Measurements from ENCODE around the gene RELN. TPM values are rescaled to one million over a fixed set of nuclear protein-coding genes. Genes with fewer than 3 reads are reported as not detected.

The RELN gene
- total and polyA plus RNA-seq, 9 of the 15 experiments (the other 6 are each of a cell fraction or from before 2014, with no cell fraction given), result 12.9 to 43.2 (median 18.1) TPM

- TF ChIP-seq ZNF395 (CRISPR knock-in tag; IDR thresholded peaks at IDR 0.05), result no peak
- no peak for TF ChIP-seq EP300 (IDR thresholded peaks at IDR 0.05; ENCODE audit: low read length)
Observed at GRCh38 chr7:103533761-103534160, 455.7 kb downstream of the RELN start (continued).

- FAIRE-seq, result no peak
- no TSS peak for BruUV-seq (replicated peaks)
- no peaks in the 10 kb centered on the region; a peak in 1 of 5 replicates for H3K27me3 ChIP-seq (ENCODE audit: control insufficient read depth in 2 of 2, insufficient read depth in 2 of 2, low read length in 2 of 2)
- H3K79me2 ChIP-seq (ENCODE audit: control insufficient read depth, insufficient read depth, low read length), result no peaks in the 10 kb centered on the region
- intact Hi-C loops (cut with micrococcal nuclease) (no loop called here), in situ Hi-C loops (cut with MboI) (no loop called here)
- H3K9ac ChIP-seq (ENCODE audit: insufficient read depth in 1 of 2, low read depth in 2 of 2, low read length in 2 of 2), result no peak overlapping the region
- H2AFZ ChIP-seq (ENCODE audit: low read depth, low read length), result no peak overlapping the region
- H3K9me1 ChIP-seq (ENCODE audit: control insufficient read depth, insufficient read depth, low read length), result no peaks in the 10 kb centered on the region
- no peak overlapping the region for H3K4me3 ChIP-seq
- TF ChIP-seq EZH2 (IDR thresholded peaks at IDR 0.05; ENCODE audit: borderline replicate concordance, low read depth, low read length), result no peak
- TF ChIP-seq ZNF444 (CRISPR knock-in tag; IDR thresholded peaks at IDR 0.05), result no peak
- TF ChIP-seq PKNOX1 (IDR thresholded peaks at IDR 0.05), result no peak
- TF ChIP-seq FOXA3 (CRISPR knock-in tag; conservative IDR thresholded peaks at IDR 0.05 in 1 of 2, IDR thresholded peaks at IDR 0.05 in 1 of 2), result no peak
- TF ChIP-seq NFE2L1 (tag; IDR thresholded peaks at IDR 0.05; ENCODE audit: borderline replicate concordance, low read depth), result no peak
- no peak for TF ChIP-seq CSDE1 (IDR thresholded peaks at IDR 0.05)
- no peak for TF ChIP-seq KLF6 (CRISPR knock-in tag; IDR thresholded peaks at IDR 0.05; ENCODE audit: borderline replicate concordance)
- no peak for TF ChIP-seq SRF (CRISPR knock-in tag; IDR thresholded peaks at IDR 0.05)
- no peak for TF ChIP-seq L3MBTL2 (IDR thresholded peaks at IDR 0.05)
- TF ChIP-seq MTA3 (IDR thresholded peaks at IDR 0.05; ENCODE audit: borderline replicate concordance), result no peak
- TF ChIP-seq POLR3G (IDR thresholded peaks at IDR 0.05; ENCODE audit: extremely low read depth, insufficient read length, insufficient replicate concordance), result no peak
- TF ChIP-seq MAFK (IDR thresholded peaks at IDR 0.05; ENCODE audit: low read length), result no peak
- no peak for TF ChIP-seq TARDBP (IDR thresholded peaks at IDR 0.05)
- TF ChIP-seq NKRF (IDR thresholded peaks at IDR 0.05; ENCODE audit: borderline replicate concordance), result no peak
- WGBS (ENCODE audit: insufficient coverage, low coverage, missing lambda C conversion rate), result 43% methylated on average over 5 of the region's 5 CpGs
- H3K36me3 ChIP-seq (ENCODE audit: control insufficient read depth, insufficient read depth, low read length), result no peaks in the 10 kb centered on the region
- H3K27ac ChIP-seq (ENCODE audit: extremely low read depth, low read depth, low read length), result no peak overlapping the region
- ATAC-seq, result no peak
- CTCF ChIA-PET (ENCODE audit: low intra/inter-chr PET ratio), result no interaction called here
- H3K4me1 ChIP-seq (replicated peaks in 1 of 2; ENCODE audit: control insufficient read depth in 2 of 2, insufficient read depth in 2 of 2, low read length in 2 of 2), result peaks cover 0 to 4% of the 10 kb centered on the region in 2 experiments; a peak in 1 of 5 replicates
- H4K20me1 ChIP-seq (replicated peaks; ENCODE audit: control insufficient read depth, insufficient read depth, low read length), result no peaks in the 10 kb centered on the region
- H3K9me3 ChIP-seq (replicated peaks; ENCODE audit: control insufficient read depth, insufficient read depth, low read depth, low read length), result no peaks in the 10 kb centered on the region
- H3K4me2 ChIP-seq (ENCODE audit: insufficient read depth, low read length), result no peak overlapping the region
- no peak for DNase-seq (ENCODE audit: extremely low read depth in 1 of 4, low spot score in 3 of 4)
- POLR2A ChIA-PET, result no interaction called here
Observed at GRCh38 chr7:103532955-103533354, 456.5 kb downstream of the RELN start.
